GM21786 (cell line): ENCODE measurements around the gene CSTF1.
"Not testable (repeated sequence)": the region's sequence is repeated elsewhere in the genome, so short reads cannot be mapped to it uniquely, and the experiment has no call there.

ENCODE experiments used
- ATAC-seq: cut with Tn5 transposase; IDR thresholded peaks from one replicate; pipeline ENCODE4 v1.9.1; 2021; ENCODE audit not compliant: unreplicated experiment

The CSTF1 gene

DNA sequence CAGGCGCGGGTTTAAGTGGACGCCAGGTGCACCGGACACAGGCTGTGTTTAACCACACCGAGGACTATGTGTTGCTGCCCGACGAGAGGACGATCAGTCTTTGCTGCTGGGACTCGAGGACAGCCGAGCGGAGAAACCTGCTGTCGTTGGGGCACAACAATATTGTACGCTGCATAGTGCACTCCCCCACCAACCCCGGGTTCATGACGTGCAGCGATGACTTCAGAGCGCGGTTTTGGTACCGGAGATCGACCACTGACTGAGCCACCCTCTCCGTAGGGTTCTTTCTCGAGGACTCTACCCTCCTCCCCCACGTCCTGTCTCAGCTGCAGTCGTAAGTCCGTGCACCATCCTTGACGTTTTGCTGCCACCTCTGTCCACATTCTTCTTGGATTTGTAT is 11.0 kb downstream of the CSTF1 start:
- no peak for ATAC-seq

DNA sequence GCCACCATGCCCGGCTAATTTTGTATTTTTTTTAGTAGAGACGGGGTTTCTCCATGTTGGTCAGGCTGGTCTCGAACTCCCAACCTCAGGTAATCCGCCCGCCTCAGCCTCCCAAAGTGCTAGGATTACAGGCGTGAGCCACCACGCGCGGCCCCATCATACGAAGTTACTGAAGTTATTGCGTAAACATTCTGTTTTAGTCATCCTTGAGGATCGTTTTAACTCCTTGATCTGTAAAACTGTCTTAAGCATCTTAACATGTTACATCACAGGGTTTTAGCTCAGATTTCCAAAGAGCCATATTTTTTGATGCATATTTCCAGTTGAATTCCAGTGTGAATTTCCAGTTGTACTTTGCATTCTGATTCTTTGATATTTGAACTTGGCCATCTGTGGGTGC is 12.9 kb downstream of the CSTF1 start:
- ATAC-seq: not testable (repeated sequence)

DNA sequence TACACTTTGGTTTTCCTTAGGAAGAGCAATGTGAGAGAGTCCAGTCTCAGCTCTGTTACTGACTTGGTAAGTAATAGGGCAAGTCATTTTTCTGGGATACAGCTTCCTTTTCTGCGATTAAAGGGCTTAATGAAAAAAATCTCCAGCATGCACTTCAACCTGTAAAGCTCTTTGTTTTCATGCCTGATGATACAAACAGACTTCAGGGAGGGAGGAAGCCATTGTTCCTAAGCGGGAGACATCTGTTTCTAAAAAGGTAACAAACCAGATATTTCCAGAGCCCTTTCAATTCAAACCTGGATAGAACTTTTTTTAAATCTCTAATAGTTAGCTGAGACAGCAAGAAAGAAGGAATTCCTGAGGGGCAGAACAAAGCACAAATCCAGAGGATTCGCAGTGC is 14.5 kb downstream of the CSTF1 start:
- no peak for ATAC-seq

DNA sequence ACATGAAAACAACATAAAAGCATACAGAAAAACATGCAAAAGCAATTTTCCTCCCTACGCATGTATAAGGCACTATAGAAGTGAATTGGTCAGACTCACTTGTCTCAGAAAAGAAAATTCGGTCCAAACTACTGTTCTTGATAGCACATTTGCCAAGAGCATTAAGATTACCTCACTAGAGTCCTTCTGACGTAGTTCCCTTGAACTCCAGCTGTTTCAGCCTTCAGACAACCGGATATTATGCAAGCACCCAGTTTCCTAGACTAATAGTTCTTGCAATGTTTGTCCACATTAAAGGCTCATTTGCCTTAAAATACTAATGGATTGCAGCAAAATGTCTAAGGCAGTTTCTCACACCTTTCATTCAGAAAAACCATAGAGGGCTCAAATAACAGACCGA is 17.1 kb downstream of the CSTF1 start:
- ATAC-seq: no peak

DNA sequence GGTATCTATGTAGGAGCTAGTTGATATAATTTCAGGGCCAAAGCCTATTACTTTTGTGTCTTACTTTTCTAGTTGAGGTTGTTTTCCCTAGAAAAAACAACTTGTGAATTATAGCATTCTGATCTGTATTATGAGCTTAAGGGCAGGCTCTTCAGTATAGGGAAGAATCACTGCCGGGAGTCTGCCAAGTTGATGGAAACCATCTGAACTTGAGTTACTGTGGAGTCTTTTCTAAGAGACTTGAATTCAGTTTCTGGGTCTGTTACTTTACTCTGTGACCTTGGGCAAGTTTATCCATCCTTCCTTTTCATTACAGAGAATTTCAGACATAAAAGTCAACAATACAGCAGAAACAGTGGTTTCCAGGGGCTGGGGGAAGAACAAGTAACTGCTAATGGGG is 17.5 kb downstream of the CSTF1 start:
- no peak for ATAC-seq

DNA sequence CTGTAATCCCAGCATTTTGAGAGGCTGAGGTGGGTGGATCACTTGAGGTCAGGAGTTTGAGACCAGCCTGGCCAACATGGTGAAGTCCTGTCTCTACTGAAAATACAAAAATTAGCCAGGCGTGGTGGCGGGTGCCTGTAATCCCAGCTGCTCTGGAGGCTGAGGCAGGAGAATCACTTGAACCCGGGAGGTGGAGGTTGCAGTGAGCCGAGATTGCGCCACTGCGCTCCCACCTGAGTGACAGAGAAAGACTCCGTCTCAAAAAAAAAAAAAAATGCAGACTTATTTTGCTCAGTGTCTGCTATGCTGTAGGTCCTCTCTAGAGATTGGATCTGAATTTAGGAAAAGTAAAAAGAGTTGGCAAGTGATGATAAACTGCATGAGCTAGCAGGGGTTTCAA is 18.8 kb downstream of the CSTF1 start:
- ATAC-seq: not testable (repeated sequence)

DNA sequence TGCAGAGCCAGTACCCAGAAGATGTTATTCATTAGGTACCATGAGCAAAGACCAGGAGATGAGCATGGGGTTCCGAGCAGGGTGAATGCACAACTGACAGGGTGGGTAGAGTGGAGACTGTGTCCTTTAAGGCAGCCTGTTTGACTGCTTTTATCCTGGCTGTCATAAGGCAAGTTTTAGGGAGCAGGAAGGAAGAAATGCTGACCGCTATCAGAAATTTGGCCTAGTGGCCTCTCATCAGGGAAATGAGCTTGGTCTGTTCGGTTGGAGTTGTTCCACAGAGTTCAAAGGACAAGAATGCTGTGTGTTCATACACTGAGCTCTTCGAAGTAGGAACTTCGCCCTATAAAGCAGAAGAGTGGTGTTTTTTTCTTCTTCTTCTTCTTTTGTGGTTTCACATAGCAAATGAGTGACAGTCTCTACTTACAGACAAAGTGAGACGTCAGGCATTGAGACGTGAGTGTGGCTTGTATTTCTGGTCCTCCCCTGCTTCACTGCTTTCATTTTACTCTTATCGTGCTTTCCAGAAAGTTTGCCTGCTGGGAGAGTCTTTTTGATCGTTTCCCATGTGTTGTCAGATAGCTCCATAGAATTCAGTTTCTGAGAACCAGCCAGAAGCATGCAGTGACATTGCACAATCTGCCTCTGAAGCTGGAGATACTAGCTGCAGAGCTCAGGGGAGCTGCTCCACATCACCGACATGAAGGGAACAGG is 19.5 kb downstream of the CSTF1 start, which contains the start of gene CASS4:
CASS4 (plus strand) TSS at position 502 of the 714 bp plus-strand sequence; CDS start at position 701, 199 bp downstream.
- ATAC-seq: no peak

DNA sequence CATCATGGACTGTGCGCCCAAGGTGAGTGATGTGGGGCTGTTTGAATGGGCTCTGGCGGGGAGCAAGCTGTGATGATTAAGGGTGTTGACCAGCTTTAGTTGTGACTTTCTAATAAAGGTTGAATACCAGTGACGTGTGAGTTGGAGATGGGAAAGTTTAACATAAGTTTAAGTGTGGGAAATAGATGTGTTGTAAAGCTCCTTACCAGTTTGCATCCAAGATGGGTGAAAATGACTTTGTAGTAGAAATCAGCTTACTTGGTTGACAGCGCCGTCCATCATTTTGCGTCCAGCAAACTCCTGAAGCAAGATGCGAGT is 20.0 kb downstream of the CSTF1 start:
- ATAC-seq: no peak

DNA sequence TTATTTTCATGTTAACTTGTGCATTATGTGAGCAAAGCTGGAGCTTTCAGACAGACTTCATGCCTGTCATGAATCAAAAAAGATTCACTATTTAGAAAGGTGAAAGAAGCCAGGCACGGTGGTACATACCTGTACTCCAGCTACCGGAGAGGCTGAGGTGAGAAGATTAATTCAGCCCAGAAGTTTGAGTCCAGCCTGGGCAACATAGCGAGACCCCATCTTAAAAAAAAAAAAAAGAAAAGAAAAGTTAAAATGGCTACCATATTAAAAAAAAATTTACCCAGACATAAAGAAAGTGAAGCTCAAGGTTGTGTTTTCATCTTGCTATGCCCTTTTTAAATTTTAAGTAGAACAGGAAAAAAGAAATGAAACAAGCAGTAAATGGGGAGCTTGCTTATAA is 20.5 kb downstream of the CSTF1 start:
- ATAC-seq: no peak

DNA sequence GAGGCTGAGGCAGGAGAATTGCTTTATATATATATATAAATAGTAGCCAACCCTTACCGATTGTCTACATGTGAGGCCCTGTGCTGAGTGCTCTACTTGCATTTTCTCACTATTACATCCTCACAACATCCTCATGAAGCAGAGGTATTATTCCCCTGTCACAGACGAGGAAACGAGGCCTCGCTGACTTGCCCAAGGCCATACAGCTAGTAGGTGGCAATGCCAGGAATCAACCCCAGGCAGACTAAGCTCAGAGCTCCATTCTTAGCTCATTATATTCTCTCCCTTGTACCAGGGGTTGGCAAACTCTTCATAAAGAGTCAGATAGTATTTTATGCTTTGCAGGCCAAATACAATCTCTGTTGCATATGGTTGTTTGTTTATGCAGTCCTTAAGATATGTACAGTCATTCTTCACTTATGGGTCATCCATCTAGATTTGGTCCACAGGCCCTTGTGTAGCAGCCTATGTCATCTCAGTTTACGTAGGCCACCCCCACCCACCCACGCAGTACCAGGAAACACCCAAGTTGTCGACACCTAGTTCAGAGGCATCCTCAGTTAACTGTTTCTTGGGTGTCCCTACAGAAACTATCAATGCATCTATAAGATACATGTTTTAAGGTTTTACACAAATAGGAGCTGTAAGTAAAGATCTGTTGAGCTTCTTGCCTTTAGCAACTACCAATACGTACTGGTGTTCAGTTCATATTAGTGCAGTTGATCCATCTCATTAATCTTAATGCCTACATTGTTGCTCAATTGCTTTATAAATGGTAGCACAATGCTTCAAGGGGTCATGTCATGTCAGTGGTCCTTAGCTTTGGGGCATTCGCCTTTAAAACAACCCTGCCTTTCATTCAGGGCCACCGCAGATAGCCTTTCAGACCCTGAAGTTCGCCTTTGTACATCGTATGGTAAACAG is 22.7 kb downstream of the CSTF1 start:
- no peak for ATAC-seq

DNA sequence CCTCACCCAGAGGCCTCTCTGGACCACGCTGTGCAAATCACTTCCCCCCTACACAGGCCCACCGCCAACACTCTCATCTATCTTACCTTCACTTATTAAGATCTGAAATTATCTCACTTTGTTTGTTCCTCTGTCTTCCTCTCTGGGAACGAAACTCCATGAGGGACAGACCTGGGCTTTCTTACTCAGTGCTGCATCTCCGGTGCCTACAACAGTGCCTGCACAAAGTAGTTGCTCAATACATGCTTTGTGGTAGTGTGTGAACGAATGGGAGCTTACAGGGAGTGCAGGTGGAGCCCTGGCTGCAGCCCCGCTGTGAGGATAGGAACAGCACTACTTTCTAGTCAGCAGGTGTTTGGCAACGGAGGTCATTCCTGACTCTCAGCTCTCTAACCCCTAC is 25.0 kb downstream of the CSTF1 start:
- no peak for ATAC-seq

DNA sequence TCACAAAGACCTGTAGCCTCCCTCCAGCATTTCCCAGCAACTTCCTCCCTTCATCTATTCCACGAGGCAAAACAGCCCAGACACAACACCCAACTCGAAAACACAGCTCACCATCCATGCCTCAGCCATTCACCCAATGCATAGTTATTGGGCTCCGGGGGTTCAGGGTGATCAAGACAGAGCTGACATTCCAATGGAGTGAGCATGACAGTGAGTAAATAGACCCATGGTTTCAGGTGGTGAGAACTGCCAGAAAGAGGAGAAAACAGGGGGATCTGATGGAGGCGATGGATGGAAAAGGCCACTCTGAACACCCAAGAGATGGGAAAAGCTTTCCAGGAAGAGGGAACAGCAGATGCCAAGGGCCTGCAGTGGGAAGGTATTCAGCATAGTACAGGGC is 25.5 kb downstream of the CSTF1 start:
- no peak for ATAC-seq

DNA sequence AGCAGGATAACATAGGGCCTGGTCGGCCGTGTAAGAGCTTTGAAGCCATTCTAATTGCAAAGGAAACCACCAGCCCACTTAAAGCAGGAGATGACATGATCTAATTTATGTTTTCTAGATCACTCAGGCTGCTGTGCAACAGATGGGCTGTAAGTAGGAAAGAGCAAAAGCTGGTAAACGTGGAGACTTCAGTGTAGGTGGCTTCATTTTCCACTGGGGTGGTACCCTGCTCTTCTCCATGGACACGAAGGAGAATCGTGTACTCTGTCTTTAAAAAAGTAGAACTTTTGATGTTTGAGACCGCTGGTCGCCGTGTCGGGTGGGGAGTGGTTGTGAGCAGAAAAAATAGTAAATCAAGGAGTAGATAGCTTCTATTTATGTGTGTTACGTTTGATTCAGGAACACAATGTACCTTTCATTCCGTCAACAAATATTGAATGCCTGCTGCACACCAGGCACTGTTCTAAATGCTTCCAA is 26.0 kb downstream of the CSTF1 start:
- no peak for ATAC-seq

DNA sequence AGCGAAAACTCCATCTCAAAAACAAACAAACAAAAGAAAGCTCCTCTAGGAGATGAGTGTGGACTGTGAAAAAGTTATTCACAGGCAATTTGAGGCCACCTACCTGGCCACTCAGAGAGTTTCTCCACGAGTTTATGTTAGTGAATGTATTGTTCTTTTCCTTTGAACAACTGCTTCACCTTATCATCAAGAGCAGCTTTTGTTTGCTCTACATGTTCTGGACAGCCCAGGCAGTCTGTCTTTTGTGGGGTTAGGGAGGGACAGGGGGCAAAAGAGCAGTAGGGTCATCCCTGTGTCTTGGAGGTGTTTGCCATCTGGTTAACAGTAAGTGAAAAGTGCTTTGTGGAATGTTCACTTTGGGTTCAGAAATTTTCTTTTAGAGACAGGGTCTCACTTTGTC is 27.6 kb downstream of the CSTF1 start:
- no peak for ATAC-seq

DNA sequence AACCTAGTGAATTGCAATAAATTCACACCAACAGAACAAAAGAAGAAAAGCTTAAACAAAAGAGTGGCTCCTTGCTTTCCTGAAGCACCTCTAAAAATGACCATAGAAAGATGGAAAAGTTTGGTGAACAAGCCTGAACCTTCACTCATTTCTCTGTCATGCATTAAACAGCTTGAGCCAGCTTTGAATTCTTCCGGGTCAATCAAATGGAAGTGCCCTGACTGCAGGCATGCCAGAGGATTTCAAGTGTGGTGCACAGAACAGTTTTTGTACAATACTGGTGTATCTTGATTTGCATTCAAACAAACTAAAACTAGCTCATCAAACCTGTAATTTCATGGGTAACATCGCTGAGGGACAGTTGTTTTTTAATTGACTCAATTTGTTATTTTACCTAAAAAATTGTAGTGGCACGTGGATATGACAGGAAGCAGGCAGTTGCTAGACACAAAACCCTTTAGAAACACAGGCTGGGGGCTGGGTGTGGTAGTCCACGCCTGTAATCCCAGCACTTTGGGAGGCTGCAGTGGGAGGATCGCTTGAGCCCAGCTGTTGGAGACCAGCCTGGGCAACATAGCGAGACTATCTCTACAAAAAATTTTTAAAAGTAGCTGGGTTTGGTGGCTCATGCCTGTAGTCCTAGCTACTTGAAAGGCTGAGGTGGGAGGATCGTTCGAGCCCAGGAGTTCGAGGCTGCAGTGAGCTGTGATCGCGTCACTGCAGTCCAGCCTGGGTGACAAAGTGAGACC is 28.7 kb downstream of the CSTF1 start:
- ATAC-seq: no peak

DNA sequence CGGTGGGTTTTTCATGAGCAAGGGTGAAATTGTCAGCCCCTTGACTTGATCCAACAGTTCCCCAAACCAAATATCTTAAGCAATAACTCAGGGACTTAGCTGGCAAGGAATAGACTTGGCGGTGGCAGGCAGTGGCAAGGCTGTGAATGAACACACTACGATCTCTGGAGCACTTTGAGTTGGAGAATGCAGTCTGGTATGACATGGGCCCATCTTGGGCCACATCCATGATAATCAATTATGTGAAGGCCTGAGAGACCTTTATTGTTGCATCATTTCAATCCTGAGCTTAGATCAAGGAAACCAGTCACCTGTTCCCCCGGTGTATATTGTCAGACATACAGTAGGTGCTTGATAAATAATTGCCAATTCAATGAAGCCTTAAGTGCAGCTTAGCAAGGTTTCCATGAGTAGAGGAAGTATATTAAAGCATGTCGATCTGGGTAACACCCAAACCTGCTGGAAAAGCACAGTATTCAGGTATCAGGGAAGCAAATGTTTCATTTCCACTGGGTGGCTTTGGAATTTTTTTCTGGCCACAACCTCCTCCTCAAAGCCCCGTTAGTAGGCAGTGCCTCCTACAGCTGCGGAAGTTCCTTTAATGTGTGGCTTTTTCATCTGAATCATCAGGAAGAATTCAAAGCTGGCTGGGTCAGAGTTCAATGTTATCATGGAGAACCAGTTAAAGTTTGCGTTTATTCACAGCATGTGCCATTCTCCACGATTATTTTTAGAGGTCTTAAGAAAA is 29.8 kb downstream of the CSTF1 start:
- ATAC-seq: no peak

DNA sequence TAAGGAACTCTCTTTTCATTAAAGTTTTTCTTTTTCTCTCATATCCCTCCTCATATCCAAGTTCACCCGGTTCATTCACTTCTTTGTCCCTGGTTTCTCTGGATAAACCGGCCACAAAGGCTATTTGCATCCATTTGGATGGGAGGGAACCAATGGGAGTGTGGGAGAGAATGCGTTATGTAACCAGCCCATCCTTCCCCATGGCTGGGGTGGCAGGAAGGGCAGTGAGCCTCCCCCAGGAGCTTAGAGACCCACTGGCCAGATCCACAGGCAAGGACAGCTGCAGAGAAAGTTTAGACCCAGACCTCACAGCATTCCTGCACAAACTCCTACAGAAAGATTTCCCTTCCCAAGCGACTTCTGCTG is 30.4 kb downstream of the CSTF1 start:
- ATAC-seq: no peak

DNA sequence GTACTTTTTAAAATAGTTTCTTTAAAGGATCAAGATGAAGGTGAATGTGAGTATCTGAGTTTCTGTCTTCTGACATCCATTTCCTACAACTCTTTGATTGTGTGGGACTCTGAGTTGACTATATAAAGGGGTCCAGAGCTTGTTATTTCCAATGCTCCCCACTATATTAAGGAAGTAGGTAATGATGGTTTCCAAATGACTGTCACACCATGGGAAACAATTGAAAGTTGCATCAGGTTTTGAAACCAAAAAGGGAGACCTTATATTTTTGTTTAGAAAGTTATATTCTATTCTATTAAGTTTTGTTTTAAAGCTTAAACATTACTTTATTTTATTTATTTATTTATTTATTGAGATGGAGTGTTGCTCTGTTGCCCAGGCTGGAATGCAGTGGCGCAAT is 30.8 kb downstream of the CSTF1 start:
- ATAC-seq: no peak

DNA sequence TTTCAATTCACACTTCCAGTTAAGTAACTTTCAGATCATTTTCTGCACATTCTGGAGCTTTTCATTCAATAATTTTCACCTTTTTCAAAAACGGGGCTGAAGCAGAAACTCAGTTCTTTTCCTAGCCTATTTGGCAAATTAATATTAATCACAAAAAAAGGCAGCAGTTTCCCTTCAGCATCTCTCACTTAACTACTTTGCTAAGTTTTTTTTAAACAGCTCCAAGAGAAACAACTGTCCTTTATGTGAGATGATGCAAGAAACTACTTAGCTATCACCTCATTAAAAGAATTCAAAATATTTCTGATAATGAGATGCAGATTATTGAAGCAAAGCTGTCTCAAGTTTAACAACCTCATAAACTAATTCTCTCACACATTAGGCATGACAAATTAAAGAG is 31.4 kb downstream of the CSTF1 start:
- no peak for ATAC-seq

DNA sequence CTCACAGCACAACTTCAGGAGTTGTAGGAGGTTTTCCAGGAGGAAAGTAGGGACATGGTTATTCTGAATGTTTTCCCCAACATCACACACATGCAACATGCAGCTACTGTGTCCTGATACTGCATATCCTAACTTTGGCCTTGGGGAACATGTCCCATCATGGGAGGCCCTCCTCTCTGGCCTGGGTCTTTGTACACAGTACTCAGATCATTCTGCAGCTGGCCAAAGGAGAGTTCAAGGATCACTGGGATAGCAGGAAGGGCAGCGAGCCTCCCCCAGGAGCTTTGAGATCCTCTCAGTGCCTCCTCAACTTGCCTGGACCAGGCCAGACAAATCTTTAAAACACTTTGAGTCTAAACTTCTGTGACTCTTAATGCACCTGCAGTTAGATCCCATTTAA is 32.5 kb downstream of the CSTF1 start:
- ATAC-seq: no peak

DNA sequence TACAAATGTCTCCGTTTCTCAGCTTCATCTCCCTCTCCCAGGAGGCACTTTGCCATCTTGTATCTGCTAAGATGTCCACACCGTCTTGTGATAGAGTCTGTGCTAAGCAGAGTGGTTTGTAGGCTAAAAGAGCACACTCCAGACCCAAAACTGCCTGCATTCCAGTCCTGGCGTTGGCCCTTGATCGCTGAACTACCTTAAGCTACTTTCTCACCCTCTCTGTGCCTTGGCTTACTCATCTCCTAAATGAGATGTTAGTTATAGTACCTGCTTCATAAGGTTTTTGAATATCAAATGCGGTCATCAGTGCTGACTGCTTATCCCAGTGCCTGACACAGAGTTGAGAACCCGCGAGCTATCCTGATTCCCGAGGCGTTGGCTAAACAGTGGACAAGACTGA is 33.6 kb downstream of the CSTF1 start:
- no peak for ATAC-seq
